GM10266 (cell line): ENCODE results near the gene WDR6.

ENCODE experiments used
- DNase-seq: peaks from one replicate; pipeline ENCODE4 v3.0.0; 2012; ENCODE audit errors: extremely low spot score
- TF ChIP-seq, protein P1 (sequence below): IDR thresholded peaks from 2 replicates; pipeline ENCODE4 v1.5.1; 2012; ENCODE audit warnings: mild to moderate bottlenecking, low read depth; ENCODE audit not compliant: control insufficient read depth, insufficient read depth; ENCODE audit errors: missing control alignments

The WDR6 gene

DNA sequence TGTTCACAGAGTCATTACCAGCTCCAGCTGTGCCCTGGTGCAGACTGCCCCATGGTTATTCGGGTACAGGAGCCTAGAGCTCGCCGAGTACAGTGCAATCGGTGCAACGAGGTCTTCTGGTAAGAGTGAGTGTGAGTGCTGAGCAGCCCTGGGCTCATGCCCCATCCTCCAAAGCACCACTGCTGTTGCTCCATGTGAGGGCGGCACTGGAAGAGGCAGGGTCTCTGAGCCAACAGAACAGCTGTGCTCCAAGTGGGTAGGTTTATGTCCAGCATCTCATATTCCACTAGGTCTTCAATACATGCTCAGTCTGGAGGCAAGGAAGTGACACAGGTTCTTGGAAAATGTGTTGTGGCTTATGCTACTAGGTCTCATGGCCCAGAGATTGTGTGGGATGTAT, 36.6 kb upstream of the WDR6 start:
- no peak for DNase-seq
- TF ChIP-seq, protein P1, sequence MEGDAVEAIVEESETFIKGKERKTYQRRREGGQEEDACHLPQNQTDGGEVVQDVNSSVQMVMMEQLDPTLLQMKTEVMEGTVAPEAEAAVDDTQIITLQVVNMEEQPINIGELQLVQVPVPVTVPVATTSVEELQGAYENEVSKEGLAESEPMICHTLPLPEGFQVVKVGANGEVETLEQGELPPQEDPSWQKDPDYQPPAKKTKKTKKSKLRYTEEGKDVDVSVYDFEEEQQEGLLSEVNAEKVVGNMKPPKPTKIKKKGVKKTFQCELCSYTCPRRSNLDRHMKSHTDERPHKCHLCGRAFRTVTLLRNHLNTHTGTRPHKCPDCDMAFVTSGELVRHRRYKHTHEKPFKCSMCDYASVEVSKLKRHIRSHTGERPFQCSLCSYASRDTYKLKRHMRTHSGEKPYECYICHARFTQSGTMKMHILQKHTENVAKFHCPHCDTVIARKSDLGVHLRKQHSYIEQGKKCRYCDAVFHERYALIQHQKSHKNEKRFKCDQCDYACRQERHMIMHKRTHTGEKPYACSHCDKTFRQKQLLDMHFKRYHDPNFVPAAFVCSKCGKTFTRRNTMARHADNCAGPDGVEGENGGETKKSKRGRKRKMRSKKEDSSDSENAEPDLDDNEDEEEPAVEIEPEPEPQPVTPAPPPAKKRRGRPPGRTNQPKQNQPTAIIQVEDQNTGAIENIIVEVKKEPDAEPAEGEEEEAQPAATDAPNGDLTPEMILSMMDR: no peak

DNA sequence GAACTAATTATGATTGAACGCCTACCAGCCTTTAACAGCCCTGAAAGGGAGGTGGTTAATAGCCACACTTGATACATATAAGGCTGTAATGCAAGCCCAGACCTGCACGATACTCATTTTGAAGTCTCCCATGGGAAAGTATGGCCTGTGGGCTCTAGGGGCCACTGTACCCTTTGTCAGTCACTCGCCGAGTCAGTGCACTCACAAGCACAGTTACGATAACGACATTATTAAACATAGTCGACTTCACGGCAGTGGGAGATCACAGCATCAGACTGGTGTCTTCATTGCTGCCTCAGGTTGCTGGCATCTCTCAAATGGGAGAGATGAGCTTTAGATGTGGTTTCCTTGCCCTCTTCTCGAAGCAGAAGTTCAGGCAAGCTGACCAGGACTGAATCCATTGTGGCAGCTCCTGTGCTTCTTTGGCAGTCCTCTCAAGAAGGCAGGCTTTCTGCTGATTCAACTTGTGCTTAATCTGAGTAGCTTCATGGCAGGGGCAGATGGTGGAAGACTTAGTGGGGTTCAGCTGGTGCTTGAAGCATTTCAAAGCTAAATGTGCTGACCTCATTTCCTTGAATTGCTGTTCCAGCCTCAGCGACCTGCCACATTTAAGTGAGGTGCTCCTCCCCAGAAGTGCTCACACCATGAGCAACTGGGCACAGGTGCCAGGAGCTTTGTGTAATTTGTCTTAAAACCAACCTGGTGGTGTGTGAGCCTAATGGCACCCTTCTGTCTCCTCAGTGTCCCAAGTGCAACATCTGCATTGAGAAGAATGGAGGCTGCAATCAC, 32.9 kb upstream of the WDR6 start:
- DNase-seq: no peak
- TF ChIP-seq, protein P1: no peak

DNA sequence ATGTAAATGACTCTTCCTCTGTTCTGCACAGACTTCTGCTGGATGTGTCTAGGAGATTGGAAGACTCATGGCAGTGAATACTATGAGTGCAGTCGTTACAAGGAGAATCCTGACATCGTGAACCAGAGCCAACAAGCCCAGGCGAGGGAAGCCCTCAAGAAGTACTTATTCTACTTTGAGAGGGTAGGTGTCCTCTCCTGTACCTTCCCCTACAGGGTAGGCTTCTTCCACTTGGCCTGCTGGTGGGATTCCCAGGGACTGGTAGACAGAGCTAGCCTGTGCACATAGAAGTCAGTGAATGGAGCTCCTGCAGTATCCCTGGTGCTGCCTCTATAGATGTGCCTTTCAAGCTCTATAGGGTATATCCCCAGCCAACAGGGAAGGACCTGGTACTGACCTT, 27.7 kb upstream of the WDR6 start:
- TF ChIP-seq, protein P1: no peak
- DNase-seq: no peak

DNA sequence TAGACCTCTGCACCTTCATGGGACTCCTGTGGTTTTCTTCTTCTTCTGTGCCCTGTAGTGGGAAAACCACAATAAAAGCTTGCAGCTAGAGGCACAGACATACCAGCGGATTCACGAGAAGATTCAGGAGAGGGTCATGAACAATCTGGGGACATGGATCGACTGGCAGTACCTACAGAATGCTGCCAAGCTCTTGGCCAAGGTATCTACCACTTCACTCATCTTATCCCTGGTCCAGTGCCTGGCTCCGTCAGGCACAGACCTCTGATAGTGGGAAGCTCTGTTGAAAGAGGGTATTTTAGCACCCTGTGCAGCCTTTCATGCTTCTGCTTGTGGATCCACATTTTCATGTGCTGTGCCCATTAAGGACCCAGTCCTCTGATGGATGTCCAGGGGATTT, 26.9 kb upstream of the WDR6 start:
- TF ChIP-seq, protein P1: no peak
- DNase-seq: no peak

DNA sequence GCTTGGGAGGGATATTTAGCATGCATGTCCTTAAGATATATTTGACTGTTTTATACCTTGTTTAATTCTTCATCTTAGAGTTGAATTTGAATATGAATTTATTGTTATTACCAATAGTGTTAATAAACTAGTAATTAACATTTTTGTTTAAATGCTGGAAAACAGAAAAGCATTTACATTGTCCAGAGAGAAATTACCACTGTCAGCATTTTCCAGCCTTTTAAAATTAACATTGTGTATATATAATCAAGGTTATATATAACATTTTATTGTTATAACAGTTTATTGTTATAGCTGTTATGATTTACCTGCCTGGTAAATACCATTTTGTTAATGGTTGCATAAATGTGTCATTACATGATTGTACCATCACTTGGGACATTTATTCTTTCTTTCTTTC, 25.2 kb upstream of the WDR6 start:
- TF ChIP-seq, protein P1: no peak
- DNase-seq: no peak

DNA sequence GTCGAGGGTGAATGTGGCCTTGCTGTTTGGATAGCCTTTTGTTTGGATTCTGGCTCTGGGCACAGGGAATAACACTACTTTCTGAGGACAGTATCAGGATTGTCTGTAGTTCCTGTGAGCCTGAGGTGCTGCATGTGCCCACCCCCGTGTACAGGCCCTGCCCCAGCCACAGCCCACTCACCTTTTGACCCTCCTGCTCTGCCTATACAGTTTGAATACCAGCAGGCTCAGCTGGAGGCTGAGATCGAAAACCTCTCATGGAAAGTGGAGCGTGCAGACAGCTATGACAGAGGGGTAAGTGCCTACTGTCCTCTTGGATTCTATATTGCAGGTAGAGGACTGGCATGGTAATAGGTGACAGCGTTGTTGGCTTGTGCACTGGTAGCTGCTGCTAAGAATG, 24.5 kb upstream of the WDR6 start:
- TF ChIP-seq, protein P1: no peak
- no peak for DNase-seq

DNA sequence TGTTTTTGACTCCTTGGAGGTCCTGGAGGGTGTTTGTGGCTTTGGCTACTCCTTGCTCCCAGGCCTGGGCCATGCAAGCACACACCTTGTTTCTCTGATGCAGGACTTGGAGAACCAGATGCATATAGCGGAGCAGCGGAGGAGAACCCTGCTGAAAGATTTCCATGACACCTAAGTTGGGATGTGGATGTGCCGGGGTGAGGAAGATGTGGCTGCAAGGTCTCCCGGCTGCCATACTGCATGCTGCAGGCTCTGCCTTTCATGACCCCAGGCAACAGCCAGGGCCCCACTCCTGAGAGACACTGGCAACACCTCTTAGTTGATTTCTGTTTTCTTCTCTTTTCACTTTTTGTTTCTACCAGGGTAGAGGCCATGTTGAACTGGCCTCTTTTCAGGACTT, 24.1 kb upstream of the WDR6 start:
- DNase-seq: no peak
- TF ChIP-seq, protein P1: no peak
